HG02642 (cell line): ENCODE measurements around the gene C2orf92.
"Not testable (repeated sequence)": the region's sequence is repeated elsewhere in the genome, so short reads cannot be mapped to it uniquely, and the experiment has no call there.

Experiments
- ATAC-seq: cut with Tn5 transposase; IDR thresholded peaks from one replicate; pipeline ENCODE4 v1.9.1; 2021; ENCODE audit warnings: mild to moderate bottlenecking; ENCODE audit not compliant: unreplicated experiment, poor library complexity

Gene C2orf92

GRCh38 chr2:97669448-97669847 lies at the start of gene C2orf92:
Gene C2orf92 (plus strand): TSS chr2:97669713. CDS start chr2:97669789, 76 bp downstream.
- ATAC-seq = no peak

GRCh38 chr2:97620492-97620891 lies 49.0 kb upstream of the C2orf92 start:
- ATAC-seq = not testable (repeated sequence)

GRCh38 chr2:97622976-97623375 lies 46.5 kb upstream of the C2orf92 start:
- ATAC-seq = not testable (repeated sequence)

- ATAC-seq = not testable (repeated sequence)
Measured at GRCh38 chr2:97625354-97626048, 44.0 kb upstream of the C2orf92 start.

- not testable (repeated sequence) for ATAC-seq
Measured at GRCh38 chr2:97626049-97626430, 43.5 kb upstream of the C2orf92 start.

- ATAC-seq = no peak
Measured at GRCh38 chr2:97644023-97644717, 25.3 kb upstream of the C2orf92 start.

GRCh38 chr2:97645112-97645694 lies 24.3 kb upstream of the C2orf92 start:
- ATAC-seq = peak; percentile 35

GRCh38 chr2:97645695-97646629 lies 23.6 kb upstream of the C2orf92 start, which contains the start of gene COX5B:
Gene COX5B (plus strand): TSS chr2:97646062. CDS start chr2:97646087, 25 bp downstream.
- peak; percentile 95 for ATAC-seq

- no peak for ATAC-seq
Measured at GRCh38 chr2:97646977-97647376, 22.5 kb upstream of the C2orf92 start.

GRCh38 chr2:97651114-97651513 lies 18.4 kb upstream of the C2orf92 start:
- ATAC-seq = no peak

- ATAC-seq = no peak
Measured at GRCh38 chr2:97653473-97653872, 16.0 kb upstream of the C2orf92 start.

- ATAC-seq = no peak
Measured at GRCh38 chr2:97653874-97654273, 15.6 kb upstream of the C2orf92 start.

GRCh38 chr2:97654309-97654708 lies 15.2 kb upstream of the C2orf92 start:
- no peak for ATAC-seq

GRCh38 chr2:97654791-97655190 lies 14.7 kb upstream of the C2orf92 start:
- no peak for ATAC-seq

- ATAC-seq = no peak
Measured at GRCh38 chr2:97656129-97656755, 13.3 kb upstream of the C2orf92 start.

- ATAC-seq = no peak
Measured at GRCh38 chr2:97656905-97657587, 12.5 kb upstream of the C2orf92 start.

- no peak for ATAC-seq
Measured at GRCh38 chr2:97657986-97658690, 11.4 kb upstream of the C2orf92 start.

GRCh38 chr2:97658691-97659157 lies 10.8 kb upstream of the C2orf92 start:
- no peak for ATAC-seq
